DOHH2 (cell line): ENCODE data around the gene CDH22.

Experiments used
- H3F3A ChIP-seq: fragments of 200-600 bp; sonication (generic), shearing (Covaris generic); 2 replicates; pipeline ENCODE4 v1.6.0; 2016; ENCODE audit warnings: antibody characterized with exemption, mild to moderate bottlenecking; ENCODE audit not compliant: control insufficient read depth, insufficient read depth
- H3K27ac ChIP-seq: fragments of 200-600 bp; sonication (generic); 2 replicates; pipeline ENCODE4 v1.5.1; 2014; ENCODE audit warnings: low read depth, mild to moderate bottlenecking, low read length, moderate library complexity
- H3K27me3 ChIP-seq: fragments of 200-600 bp; sonication (generic); 2 replicates; pipeline ENCODE4 v1.6.1; 2014; ENCODE audit warnings: mild to moderate bottlenecking, low read length, mixed read lengths; ENCODE audit not compliant: control insufficient read depth
- H3K36me3 ChIP-seq: fragments of 200-600 bp; sonication (generic); 2 replicates; pipeline ENCODE4 v1.6.1; 2014; ENCODE audit warnings: mild to moderate bottlenecking, low read length, moderate library complexity, mixed read lengths; ENCODE audit not compliant: control insufficient read depth
- H3K4me1 ChIP-seq: fragments of 200-600 bp; sonication (generic); 2 replicates; pipeline ENCODE4 v1.6.1; 2014; ENCODE audit warnings: mild to moderate bottlenecking, low read length, mixed read lengths; ENCODE audit not compliant: control insufficient read depth
- H3K4me2 ChIP-seq: fragments of 200-600 bp; sonication (generic); 2 replicates; pipeline ENCODE4 v1.6.0; 2014; ENCODE audit warnings: mild to moderate bottlenecking, low read length, moderate library complexity
- H3K4me3 ChIP-seq: fragments of 200-600 bp; sonication (generic); 2 replicates; pipeline ENCODE4 v1.5.1; 2014; ENCODE audit warnings: mild to moderate bottlenecking, low read length, mixed read lengths
- H3K79me2 ChIP-seq: fragments of 200-600 bp; sonication (generic); 2 replicates; pipeline ENCODE4 v1.6.1; 2014; ENCODE audit warnings: mild to moderate bottlenecking, low read length, mixed read lengths; ENCODE audit not compliant: control insufficient read depth
- H3K9me2 ChIP-seq: fragments of 200-600 bp; sonication (generic); replicated peaks from 2 replicates; pipeline ENCODE4 v1.6.1; 2014; ENCODE audit warnings: mild to moderate bottlenecking, low read length, mixed read lengths; ENCODE audit not compliant: control insufficient read depth
- H3K9me3 ChIP-seq: fragments of 200-600 bp; sonication (generic); 2 replicates; pipeline ENCODE4 v1.6.1; 2014; ENCODE audit warnings: antibody characterized with exemption, low read length, mixed read lengths; ENCODE audit not compliant: control insufficient read depth, insufficient read depth
- H4K20me1 ChIP-seq: fragments of 200-600 bp; sonication (generic); 2 replicates; pipeline ENCODE4 v1.6.0; 2014; ENCODE audit warnings: low read depth, mild to moderate bottlenecking, antibody characterized with exemption, low read length, moderate library complexity; ENCODE audit not compliant: control insufficient read depth, insufficient read depth
- EZH2phosphoT487 ChIP-seq: fragments of 200-600 bp; sonication (generic); IDR thresholded peaks from 2 replicates; pipeline ENCODE4 v1.6.1; 2017; ENCODE audit warnings: borderline replicate concordance, mild to moderate bottlenecking, antibody characterized with exemption, low read length, moderate library complexity, mixed read lengths
- TF ChIP-seq, protein P1 (sequence below): fragments of 200-600 bp; sonication (generic); IDR thresholded peaks from one replicate; pipeline ENCODE4 v1.5.1; 2014; ENCODE audit warnings: antibody characterized with exemption, mild to moderate bottlenecking, low read depth, low read length; ENCODE audit not compliant: poor library complexity, severe bottlenecking

The CDH22 gene

DNA sequence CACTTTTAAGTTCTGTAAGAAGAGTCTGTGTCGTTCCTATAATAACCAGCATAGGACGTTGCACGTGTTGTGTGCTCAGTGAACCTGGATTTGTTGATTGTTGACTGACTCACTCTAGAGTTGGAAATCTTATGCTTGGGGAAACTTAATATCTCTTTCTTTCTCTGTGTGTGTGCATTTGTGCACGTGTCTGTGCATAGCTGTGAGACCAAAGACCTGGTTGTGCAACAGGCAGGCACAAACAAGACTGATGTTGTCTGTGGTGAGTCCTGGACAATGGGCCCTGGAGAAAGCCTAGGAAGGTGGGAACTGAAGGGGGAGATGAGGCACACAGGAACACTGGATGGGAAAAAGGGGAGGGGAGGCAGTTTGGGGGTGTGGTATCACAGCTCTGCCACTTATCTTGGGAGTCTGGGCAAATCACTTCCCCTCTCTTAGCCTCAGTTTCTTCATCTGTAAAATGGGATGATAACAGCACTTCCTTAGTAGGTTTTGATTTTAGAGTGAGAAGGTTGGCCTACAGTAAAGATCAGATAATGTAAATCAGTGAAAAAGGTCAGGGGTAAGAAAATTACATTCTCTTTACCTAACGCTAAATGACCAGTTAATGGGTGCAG, 181.8 kb downstream of the CDH22 start:
- H3K27ac ChIP-seq = no peak overlapping the region
- peaks cover 42% of the 10 kb centered on the region for H3K36me3 ChIP-seq
- H3K79me2 ChIP-seq = 0 out of 2 replicates have a peak, but pooled peaks cover 1% of the 10 kb centered on the region
- H3K4me2 ChIP-seq = no peak overlapping the region
- no peaks in the 10 kb centered on the region for H3K9me2 ChIP-seq
- H3K27me3 ChIP-seq = peaks cover 19% of the 10 kb centered on the region
- H4K20me1 ChIP-seq = 0 out of 2 replicates have a peak, but pooled peaks cover 3% of the 10 kb centered on the region
- no peak for TF ChIP-seq EZH2phosphoT487
- TF ChIP-seq, protein P1, sequence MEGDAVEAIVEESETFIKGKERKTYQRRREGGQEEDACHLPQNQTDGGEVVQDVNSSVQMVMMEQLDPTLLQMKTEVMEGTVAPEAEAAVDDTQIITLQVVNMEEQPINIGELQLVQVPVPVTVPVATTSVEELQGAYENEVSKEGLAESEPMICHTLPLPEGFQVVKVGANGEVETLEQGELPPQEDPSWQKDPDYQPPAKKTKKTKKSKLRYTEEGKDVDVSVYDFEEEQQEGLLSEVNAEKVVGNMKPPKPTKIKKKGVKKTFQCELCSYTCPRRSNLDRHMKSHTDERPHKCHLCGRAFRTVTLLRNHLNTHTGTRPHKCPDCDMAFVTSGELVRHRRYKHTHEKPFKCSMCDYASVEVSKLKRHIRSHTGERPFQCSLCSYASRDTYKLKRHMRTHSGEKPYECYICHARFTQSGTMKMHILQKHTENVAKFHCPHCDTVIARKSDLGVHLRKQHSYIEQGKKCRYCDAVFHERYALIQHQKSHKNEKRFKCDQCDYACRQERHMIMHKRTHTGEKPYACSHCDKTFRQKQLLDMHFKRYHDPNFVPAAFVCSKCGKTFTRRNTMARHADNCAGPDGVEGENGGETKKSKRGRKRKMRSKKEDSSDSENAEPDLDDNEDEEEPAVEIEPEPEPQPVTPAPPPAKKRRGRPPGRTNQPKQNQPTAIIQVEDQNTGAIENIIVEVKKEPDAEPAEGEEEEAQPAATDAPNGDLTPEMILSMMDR = no peak
- H3F3A ChIP-seq = no peaks in the 10 kb centered on the region
- no peak overlapping the region for H3K4me3 ChIP-seq
- H3K4me1 ChIP-seq = no peaks in the 10 kb centered on the region
- no peaks in the 10 kb centered on the region for H3K9me3 ChIP-seq
